Measurements from ENCODE around the gene OR52M1. TPM values are rescaled to one million over a fixed set of nuclear protein-coding genes. Genes with fewer than 3 reads are reported as not detected.

Gene OR52M1
- total and polyA plus RNA-seq, 2 donors from 2014 or later: not detected

DNA sequence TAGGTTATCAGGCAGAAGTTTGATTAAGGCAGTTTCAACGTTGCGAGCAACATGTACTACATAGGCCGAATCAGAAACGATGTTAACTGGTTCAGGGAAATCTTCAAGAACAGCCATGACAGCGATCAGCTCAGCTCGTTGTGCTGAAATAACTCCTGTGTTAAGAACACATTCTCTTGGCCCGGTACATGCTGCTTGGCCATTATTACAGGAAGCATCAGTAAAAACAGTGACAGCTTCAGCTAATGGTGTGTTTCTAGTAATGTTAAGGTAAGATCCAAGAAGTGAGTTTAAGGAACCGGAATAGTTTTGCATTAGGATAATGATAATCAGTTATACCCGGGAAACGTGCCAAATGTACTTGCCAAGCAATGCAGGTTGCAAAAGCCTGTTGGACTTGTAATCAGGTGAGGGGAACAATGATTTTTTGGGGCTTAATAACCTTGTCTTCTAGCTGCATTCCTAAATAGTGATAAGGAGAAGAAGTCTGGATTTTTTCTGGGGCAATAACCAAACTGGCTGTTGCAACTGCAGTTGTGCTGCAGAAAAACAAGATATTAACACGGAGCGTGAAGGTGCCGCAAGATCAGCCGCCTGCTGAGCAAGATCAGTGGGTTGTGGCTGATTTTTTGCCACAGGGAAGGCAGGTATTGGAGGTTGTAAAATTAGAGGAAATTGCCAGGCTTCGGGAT is 48.3 kb upstream of the OR52M1 start:
- no peaks in the 10 kb centered on the region for H3K9me3 ChIP-seq (ENCODE audit: control insufficient read depth in 2 of 3, insufficient read depth in 1 of 3, low read length in 3 of 3)
- no peaks in the 10 kb centered on the region for H3K4me1 ChIP-seq (ENCODE audit: control insufficient read depth in 2 of 3, insufficient read depth in 2 of 3, low read depth in 1 of 3, low read length in 3 of 3)
- TF ChIP-seq, protein P1, sequence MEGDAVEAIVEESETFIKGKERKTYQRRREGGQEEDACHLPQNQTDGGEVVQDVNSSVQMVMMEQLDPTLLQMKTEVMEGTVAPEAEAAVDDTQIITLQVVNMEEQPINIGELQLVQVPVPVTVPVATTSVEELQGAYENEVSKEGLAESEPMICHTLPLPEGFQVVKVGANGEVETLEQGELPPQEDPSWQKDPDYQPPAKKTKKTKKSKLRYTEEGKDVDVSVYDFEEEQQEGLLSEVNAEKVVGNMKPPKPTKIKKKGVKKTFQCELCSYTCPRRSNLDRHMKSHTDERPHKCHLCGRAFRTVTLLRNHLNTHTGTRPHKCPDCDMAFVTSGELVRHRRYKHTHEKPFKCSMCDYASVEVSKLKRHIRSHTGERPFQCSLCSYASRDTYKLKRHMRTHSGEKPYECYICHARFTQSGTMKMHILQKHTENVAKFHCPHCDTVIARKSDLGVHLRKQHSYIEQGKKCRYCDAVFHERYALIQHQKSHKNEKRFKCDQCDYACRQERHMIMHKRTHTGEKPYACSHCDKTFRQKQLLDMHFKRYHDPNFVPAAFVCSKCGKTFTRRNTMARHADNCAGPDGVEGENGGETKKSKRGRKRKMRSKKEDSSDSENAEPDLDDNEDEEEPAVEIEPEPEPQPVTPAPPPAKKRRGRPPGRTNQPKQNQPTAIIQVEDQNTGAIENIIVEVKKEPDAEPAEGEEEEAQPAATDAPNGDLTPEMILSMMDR (IDR thresholded peaks at IDR 0.05; ENCODE audit: borderline replicate concordance, extremely low read depth, insufficient read depth): no peak
- H3K27me3 ChIP-seq (ENCODE audit: control insufficient read depth, insufficient read depth, low read length): no peaks in the 10 kb centered on the region
- no peak overlapping the region for H3K9ac ChIP-seq (ENCODE audit: low read length in 3 of 3)
- no peaks in the 10 kb centered on the region for H3K36me3 ChIP-seq (ENCODE audit: control insufficient read depth in 2 of 3, insufficient read depth in 3 of 3, low read length in 3 of 3)
- FAIRE-seq: no peak
- peak in 2 of 5 donors; percentile 17 to 26 for DNase-seq
- no peak overlapping the region for H3K4me3 ChIP-seq (ENCODE audit: low read length in 3 of 3)
- H3K27ac ChIP-seq (ENCODE audit: low read depth in 2 of 2, low read length in 2 of 2): no peak overlapping the region
- intact Hi-C loops (cut with DNase I): no loop called here

- no peaks in the 10 kb centered on the region for H3K9me3 ChIP-seq (ENCODE audit: control insufficient read depth in 2 of 3, insufficient read depth in 1 of 3, low read length in 3 of 3)
- no peak for FAIRE-seq
These were observed 36.1 kb upstream of the OR52M1 start for GRCh38 chr11:4508886-4509285.

GRCh38 chr11:4511282-4512245 is 33.4 kb upstream of the OR52M1 start:
- Histone ChIP-seq H3K9me3 (ENCODE audit: control insufficient read depth in 2 of 3, insufficient read depth in 1 of 3, low read length in 3 of 3) (no peaks in the 10 kb centered on the region), H3K36me3 (ENCODE audit: control insufficient read depth in 2 of 3, insufficient read depth in 3 of 3, low read length in 3 of 3) (no peaks in the 10 kb centered on the region), H3K27ac (ENCODE audit: low read depth in 2 of 2, low read length in 2 of 2) (no peak overlapping the region), H3K27me3 (ENCODE audit: control insufficient read depth, insufficient read depth, low read length) (no peaks in the 10 kb centered on the region), H3K9ac (ENCODE audit: low read length in 3 of 3) (no peak overlapping the region), H3K4me1 (ENCODE audit: control insufficient read depth in 2 of 3, insufficient read depth in 2 of 3, low read depth in 1 of 3, low read length in 3 of 3) (peaks cover 0 to 3% (median 0%) of the 10 kb centered on the region in 3 donors), H3K4me3 (ENCODE audit: low read length in 3 of 3) (no peak overlapping the region)
- intact Hi-C loops (cut with DNase I): no loop called here
- TF ChIP-seq, protein P1 (IDR thresholded peaks at IDR 0.05; ENCODE audit: borderline replicate concordance, extremely low read depth, insufficient read depth): no peak
- no peak for FAIRE-seq
- DNase-seq: peak in 1 of 5 donors; percentile 34

More at GRCh38 chr11:4508886-4509285, 36.1 kb upstream of the OR52M1 start:
- TF ChIP-seq, protein P1 (IDR thresholded peaks at IDR 0.05; ENCODE audit: borderline replicate concordance, extremely low read depth, insufficient read depth): no peak
- Histone ChIP-seq H3K4me3 (ENCODE audit: low read length in 3 of 3) (no peak overlapping the region), H3K36me3 (ENCODE audit: control insufficient read depth in 2 of 3, insufficient read depth in 3 of 3, low read length in 3 of 3) (no peaks in the 10 kb centered on the region), H3K4me1 (ENCODE audit: control insufficient read depth in 2 of 3, insufficient read depth in 2 of 3, low read depth in 1 of 3, low read length in 3 of 3) (peaks cover 0 to 3% (median 0%) of the 10 kb centered on the region in 3 donors), H3K9ac (ENCODE audit: low read length in 3 of 3) (no peak overlapping the region), H3K27me3 (ENCODE audit: control insufficient read depth, insufficient read depth, low read length) (no peaks in the 10 kb centered on the region), H3K27ac (ENCODE audit: low read depth in 2 of 2, low read length in 2 of 2) (no peak overlapping the region)
- no peak for DNase-seq
- intact Hi-C loops (cut with DNase I): no loop called here

Measured in kidney (tissue), 14 donors.